WTC11 (cell line): ENCODE data around the gene TDP1.

Source experiments
- ESRRA ChIP-seq: sonication (generic); formaldehyde crosslinking; IDR thresholded peaks from 2 replicates; pipeline ENCODE4 v1.8.1; 2022; ENCODE audit warnings: mild to moderate bottlenecking, missing genetic modification reagents, borderline replicate concordance
- MXD4 ChIP-seq: fragments of 250-450 bp; sonication (Bioruptor Pico); IDR thresholded peaks from 2 replicates; pipeline ENCODE4 v1.8.0; 2021; ENCODE audit warnings: mild to moderate bottlenecking, moderate library complexity, borderline replicate concordance
- ZNF121 ChIP-seq: sonication (generic); formaldehyde crosslinking; IDR thresholded peaks from 2 replicates; pipeline ENCODE4 v1.8.0; 2023; ENCODE audit warnings: missing genetic modification reagents
- TF ChIP-seq, protein P1 (sequence below): sonication (generic); formaldehyde crosslinking; IDR thresholded peaks from 2 replicates; pipeline ENCODE4 v1.8.1; 2023; ENCODE audit warnings: mild to moderate bottlenecking, missing genetic modification reagents, moderate library complexity
- TF ChIP-seq, protein P2 (sequence below): sonication (generic); formaldehyde crosslinking; conservative IDR thresholded peaks from 2 replicates; pipeline ENCODE4 v1.8.1; 2022; ENCODE audit warnings: mild to moderate bottlenecking, missing genetic modification reagents
- TF ChIP-seq, protein P3 (sequence below): fragments of 200-600 bp; IDR thresholded peaks from 2 replicates; pipeline ENCODE4 v1.8.0; 2022; ENCODE audit warnings: antibody characterized with exemption

DNA sequence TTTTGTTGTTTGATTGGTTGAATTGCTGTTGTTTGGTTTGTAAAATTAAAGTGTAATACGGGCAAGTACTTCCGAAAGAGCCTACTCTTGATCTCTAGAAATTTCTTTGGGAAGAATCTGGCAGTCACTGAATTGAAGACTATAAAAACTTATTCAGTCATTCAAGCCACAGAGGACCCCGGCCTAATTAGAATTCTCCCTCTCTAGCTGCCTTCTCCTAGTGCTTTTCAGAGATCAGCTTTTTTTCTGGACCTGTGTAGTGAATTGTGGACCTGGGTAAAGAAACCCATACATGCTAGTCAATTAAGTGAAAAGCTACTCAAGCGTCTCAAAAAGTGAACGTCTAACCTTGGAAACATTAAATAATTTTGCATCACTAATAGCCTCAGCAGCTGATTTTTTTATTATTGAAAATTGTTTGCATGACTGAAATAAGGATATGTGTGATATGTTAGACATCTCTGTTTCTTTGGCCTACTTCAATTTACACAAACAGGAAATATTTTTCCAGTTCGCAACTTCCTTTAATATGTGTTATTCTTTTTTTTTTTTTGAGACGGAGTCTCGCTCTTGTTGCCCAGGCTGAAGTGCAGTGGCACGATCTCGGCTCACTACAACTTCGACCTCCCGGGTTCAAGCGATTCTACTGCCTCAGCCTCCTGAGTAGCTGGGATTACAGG lies 28.4 kb upstream of the TDP1 start:
- TF ChIP-seq, protein P1, sequence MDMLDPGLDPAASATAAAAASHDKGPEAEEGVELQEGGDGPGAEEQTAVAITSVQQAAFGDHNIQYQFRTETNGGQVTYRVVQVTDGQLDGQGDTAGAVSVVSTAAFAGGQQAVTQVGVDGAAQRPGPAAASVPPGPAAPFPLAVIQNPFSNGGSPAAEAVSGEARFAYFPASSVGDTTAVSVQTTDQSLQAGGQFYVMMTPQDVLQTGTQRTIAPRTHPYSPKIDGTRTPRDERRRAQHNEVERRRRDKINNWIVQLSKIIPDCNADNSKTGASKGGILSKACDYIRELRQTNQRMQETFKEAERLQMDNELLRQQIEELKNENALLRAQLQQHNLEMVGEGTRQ (CRISPR knock-in tag), result no peak
- TF ChIP-seq, protein P2, sequence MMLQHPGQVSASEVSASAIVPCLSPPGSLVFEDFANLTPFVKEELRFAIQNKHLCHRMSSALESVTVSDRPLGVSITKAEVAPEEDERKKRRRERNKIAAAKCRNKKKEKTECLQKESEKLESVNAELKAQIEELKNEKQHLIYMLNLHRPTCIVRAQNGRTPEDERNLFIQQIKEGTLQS (CRISPR knock-in tag), result no peak
- no peak for TF ChIP-seq MXD4
- TF ChIP-seq ESRRA, result no peak
- TF ChIP-seq, protein P3, sequence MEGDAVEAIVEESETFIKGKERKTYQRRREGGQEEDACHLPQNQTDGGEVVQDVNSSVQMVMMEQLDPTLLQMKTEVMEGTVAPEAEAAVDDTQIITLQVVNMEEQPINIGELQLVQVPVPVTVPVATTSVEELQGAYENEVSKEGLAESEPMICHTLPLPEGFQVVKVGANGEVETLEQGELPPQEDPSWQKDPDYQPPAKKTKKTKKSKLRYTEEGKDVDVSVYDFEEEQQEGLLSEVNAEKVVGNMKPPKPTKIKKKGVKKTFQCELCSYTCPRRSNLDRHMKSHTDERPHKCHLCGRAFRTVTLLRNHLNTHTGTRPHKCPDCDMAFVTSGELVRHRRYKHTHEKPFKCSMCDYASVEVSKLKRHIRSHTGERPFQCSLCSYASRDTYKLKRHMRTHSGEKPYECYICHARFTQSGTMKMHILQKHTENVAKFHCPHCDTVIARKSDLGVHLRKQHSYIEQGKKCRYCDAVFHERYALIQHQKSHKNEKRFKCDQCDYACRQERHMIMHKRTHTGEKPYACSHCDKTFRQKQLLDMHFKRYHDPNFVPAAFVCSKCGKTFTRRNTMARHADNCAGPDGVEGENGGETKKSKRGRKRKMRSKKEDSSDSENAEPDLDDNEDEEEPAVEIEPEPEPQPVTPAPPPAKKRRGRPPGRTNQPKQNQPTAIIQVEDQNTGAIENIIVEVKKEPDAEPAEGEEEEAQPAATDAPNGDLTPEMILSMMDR, result no peak
- TF ChIP-seq ZNF121, result no peak
